ENCODE results near the gene CERS3. TPM values are rescaled to one million over a fixed set of nuclear protein-coding genes. Genes with fewer than 3 reads are reported as not detected.

Gene CERS3
- total RNA-seq, 1 donor from 2014 or later = 0.13 TPM

DNA sequence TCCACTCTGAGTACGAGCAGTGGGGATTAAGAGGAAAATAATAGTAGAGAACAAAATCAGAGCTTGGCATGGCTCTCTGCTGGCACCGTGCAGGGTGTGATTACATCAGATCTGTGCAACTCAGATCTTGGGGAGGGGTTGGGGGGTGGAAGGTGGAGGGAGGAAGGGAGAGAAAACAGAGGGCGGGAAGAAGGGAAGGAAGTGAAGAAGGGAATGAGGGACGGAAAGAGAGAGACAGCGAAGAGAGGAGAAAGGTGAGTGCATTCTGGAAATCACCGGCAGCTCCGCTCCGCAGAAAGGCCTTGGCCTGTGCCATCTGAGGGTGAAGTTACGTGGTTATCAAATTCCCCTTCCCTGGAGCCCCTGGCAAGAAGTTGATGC, 156.0 kb downstream of the CERS3 start:
- DNase-seq (no peak), ATAC-seq (ENCODE audit: low read depth) (no peak)
- intact Hi-C loops (cut with micrococcal nuclease) = no loop called here
- peaks cover 33% of the 10 kb centered on the region for H3K27me3 Mint-ChIP-seq
- H3K4me3 Mint-ChIP-seq = no peak overlapping the region
- no peaks in the 10 kb centered on the region for H3K4me1 Mint-ChIP-seq
- peaks cover 14% of the 10 kb centered on the region for H3K9me3 Mint-ChIP-seq
- TF ChIP-seq, protein P1, sequence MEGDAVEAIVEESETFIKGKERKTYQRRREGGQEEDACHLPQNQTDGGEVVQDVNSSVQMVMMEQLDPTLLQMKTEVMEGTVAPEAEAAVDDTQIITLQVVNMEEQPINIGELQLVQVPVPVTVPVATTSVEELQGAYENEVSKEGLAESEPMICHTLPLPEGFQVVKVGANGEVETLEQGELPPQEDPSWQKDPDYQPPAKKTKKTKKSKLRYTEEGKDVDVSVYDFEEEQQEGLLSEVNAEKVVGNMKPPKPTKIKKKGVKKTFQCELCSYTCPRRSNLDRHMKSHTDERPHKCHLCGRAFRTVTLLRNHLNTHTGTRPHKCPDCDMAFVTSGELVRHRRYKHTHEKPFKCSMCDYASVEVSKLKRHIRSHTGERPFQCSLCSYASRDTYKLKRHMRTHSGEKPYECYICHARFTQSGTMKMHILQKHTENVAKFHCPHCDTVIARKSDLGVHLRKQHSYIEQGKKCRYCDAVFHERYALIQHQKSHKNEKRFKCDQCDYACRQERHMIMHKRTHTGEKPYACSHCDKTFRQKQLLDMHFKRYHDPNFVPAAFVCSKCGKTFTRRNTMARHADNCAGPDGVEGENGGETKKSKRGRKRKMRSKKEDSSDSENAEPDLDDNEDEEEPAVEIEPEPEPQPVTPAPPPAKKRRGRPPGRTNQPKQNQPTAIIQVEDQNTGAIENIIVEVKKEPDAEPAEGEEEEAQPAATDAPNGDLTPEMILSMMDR (IDR thresholded peaks at IDR 0.05) = no peak
- POLR2A ChIA-PET = no interaction called here
- no peak overlapping the region for H3K27ac Mint-ChIP-seq
- CTCF ChIA-PET = no interaction called here
- H3K36me3 Mint-ChIP-seq (ENCODE audit: low read depth) = no peaks in the 10 kb centered on the region

DNA sequence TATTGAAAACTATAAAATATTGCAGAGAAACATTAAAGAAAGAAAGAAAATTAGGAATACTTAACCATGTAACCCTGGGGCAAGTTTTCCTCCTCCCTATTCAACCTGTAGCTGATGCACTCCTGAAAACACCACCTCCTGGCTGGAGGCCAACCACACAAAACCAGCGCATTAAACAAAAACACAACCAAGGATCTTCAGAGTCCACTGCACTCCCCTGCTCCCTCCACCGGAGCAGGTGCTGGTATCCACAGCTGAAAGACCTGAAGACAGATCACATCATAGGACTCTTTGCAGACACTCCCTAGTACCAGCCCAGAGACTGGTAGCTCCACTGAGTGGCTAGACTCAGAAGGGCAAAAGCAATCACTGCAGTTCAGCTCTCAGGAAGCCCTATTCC, 173.4 kb downstream of the CERS3 start:
- Mint-ChIP-seq H3K27me3 (peaks cover 21% of the 10 kb centered on the region), H3K4me3 (no peak overlapping the region), H3K36me3 (ENCODE audit: low read depth) (no peaks in the 10 kb centered on the region), H3K9me3 (peaks cover 2% of the 10 kb centered on the region), H3K4me1 (peaks cover 3% of the 10 kb centered on the region), H3K27ac (no peak overlapping the region)
- intact Hi-C loops (cut with micrococcal nuclease) = no loop called here
- ChIA-PET CTCF (no interaction called here), POLR2A (no interaction called here)
- DNase-seq (no peak), ATAC-seq (ENCODE audit: low read depth) (no peak)
- TF ChIP-seq, protein P1 (IDR thresholded peaks at IDR 0.05) = no peak

DNA sequence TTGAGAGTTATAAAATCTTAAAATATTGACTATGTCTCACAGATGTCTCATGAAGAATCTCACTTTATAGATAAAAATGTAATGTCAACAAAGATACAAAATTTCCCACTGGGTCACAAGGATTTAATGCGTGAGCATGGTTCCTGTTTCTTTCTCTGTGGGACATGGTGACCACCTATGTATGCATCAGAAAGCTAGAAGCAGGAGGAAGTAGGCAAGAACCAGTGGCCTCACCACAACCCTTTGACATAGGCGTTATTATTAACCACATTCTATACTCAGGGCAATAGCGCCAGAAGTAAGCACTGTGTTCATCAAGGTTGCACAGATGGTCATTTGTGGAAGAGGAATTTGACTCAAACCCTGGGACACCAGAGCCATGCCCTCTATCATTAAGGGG, 175.3 kb downstream of the CERS3 start:
- Mint-ChIP-seq H3K9me3 (peaks cover 1% of the 10 kb centered on the region), H3K27ac (no peak overlapping the region), H3K36me3 (ENCODE audit: low read depth) (no peaks in the 10 kb centered on the region), H3K4me1 (peaks cover 10% of the 10 kb centered on the region), H3K27me3 (peaks cover 20% of the 10 kb centered on the region), H3K4me3 (no peak overlapping the region)
- ChIA-PET CTCF (no interaction called here), POLR2A (no interaction called here)
- intact Hi-C loops (cut with micrococcal nuclease) = no loop called here
- TF ChIP-seq, protein P1 (IDR thresholded peaks at IDR 0.05) = no peak
- no peak for ATAC-seq (ENCODE audit: low read depth)
- no peak for DNase-seq

DNA sequence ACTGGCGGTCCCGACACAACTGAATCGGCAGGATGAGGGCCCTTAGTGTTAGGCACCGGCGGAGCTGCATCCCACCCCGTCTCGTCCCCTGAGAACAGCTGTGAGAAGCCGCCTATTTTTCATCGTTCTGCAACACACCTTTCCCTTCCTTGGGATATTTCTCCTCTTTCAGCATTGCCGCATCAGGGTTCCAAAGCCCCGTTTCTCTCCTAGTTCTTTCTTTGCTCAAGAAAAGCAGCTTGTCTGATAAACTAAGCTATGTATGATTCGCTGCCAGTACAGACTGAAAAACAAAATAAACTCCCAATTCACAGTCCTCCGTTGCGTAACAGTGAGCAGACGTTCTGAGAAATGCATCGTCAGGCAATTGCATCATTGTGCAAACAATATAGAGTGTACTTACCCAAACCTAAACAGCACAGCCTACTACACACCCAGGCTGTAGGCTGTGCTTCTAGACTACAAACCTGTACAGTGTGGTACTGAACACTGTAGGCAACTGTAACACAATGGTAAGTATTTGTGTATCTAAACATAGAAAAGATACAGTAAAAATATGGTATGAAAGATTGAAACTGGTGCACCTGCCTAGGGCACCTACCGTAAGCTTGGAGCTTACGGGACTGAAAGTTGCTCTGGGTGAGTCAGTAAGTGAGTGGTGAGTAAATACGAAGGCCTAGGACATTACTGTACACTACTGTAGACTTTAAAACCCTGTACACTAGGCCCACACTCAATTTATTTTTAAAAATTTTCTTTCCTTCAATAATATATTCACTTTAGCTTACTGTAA, 178.1 kb downstream of the CERS3 start:
- POLR2A ChIA-PET = interaction anchor here (1.8 kb wide), 1 partner anchor 252 kb away, joined by 7 read pairs; the partner anchor contains the start of genes ASB7 and LINS1
- DNase-seq (no peak), ATAC-seq (ENCODE audit: low read depth) (no peak)
- no peaks in the 10 kb centered on the region for H3K36me3 Mint-ChIP-seq (ENCODE audit: low read depth)
- intact Hi-C loops (cut with micrococcal nuclease) = loop anchor here (1.0 kb wide), 3 partner anchors 8 to 252 kb away; partner anchors contain the start of genes ASB7 and LINS1
- H3K4me1 Mint-ChIP-seq = peaks cover 10% of the 10 kb centered on the region
- H3K4me3 Mint-ChIP-seq = peak overlapping the region; percentile 90
- H3K9me3 Mint-ChIP-seq = no peaks in the 10 kb centered on the region
- CTCF ChIA-PET = interaction anchor here (0.8 to 5.5 kb wide), 10 partner anchors 9 to 422 kb away, joined by 3 to 80 read pairs (median 4); partner anchors contain the start of genes ADAMTS17, ASB7 and LINS1
- peaks cover 15% of the 10 kb centered on the region for H3K27me3 Mint-ChIP-seq
- TF ChIP-seq, protein P1 (IDR thresholded peaks at IDR 0.05) = no peak
- no peak overlapping the region for H3K27ac Mint-ChIP-seq

Other genes with a start within 250 kb of the CERS3 start
- 1.6 TPM in 1 of 2 replicates, not detected in the other for gene ADAMTS17, start 187.0 kb downstream of the CERS3 start, total RNA-seq
- gene LINS1, start 73.2 kb upstream of the CERS3 start, total RNA-seq = 31.9 and 33.3 TPM in 2 replicates
- gene ASB7, start 73.6 kb upstream of the CERS3 start, total RNA-seq = 18.3 and 21.3 TPM in 2 replicates